ENCODE data around the gene HSD3B7.

- TF ChIP-seq CTCF (optimal IDR thresholded peaks at IDR 0.05 in 1 of 3, IDR thresholded peaks at IDR 0.05 in 1 of 3, conservative IDR thresholded peaks at IDR 0.05 in 1 of 3; ENCODE audit: extremely low read depth in 1 of 3, insufficient read depth in 2 of 3, low read length in 3 of 3) (no peak), EZH2 (IDR thresholded peaks at IDR 0.05; ENCODE audit: low read length) (no peak)
These were observed 17.2 kb upstream of the HSD3B7 start for GRCh38 chr16:30967795-30968194.
